ENCODE results near the gene SCUBE3. TPM values are rescaled to one million over a fixed set of nuclear protein-coding genes. Genes with fewer than 3 reads are reported as not detected.

Gene SCUBE3
- total RNA-seq, 2 experiments from 2014 or later, result not detected

- POLR2A ChIA-PET, result no interaction called here
Observed at GRCh38 chr6:35178932-35179832, 34.6 kb upstream of the SCUBE3 start.

GRCh38 chr6:35179901-35180535 lies 33.7 kb upstream of the SCUBE3 start:
- peaks cover 34% of the 10 kb centered on the region for H3K27me3 Mint-ChIP-seq
- no peaks in the 10 kb centered on the region for H3K4me1 ChIP-seq (ENCODE audit: insufficient read depth, low read length)
- no peak overlapping the region for H3K27ac Mint-ChIP-seq
- no peaks in the 10 kb centered on the region for H3K36me3 ChIP-seq (ENCODE audit: insufficient read depth, low read length)
- H3K36me3 Mint-ChIP-seq (ENCODE audit: low read depth), result no peaks in the 10 kb centered on the region
- ChIA-PET POLR2A (no interaction called here), CTCF (no interaction called here)
- H3K9me3 Mint-ChIP-seq, result no peaks in the 10 kb centered on the region
- no peak overlapping the region for H3K4me3 Mint-ChIP-seq
- intact Hi-C loops (cut with DNase I, micrococcal nuclease), result no loop called here
- DNase-seq (no peak), ATAC-seq (ENCODE audit: poor library complexity) (no peak)
- H3K4me1 Mint-ChIP-seq (ENCODE audit: low read depth), result no peaks in the 10 kb centered on the region
- peaks cover 5 to 6% of the 10 kb centered on the region in 2 experiments for H3K27me3 ChIP-seq (ENCODE audit: control insufficient read depth in 1 of 2, insufficient read depth in 2 of 2, low read length in 2 of 2)
- H3K27ac ChIP-seq (ENCODE audit: low read depth in 1 of 2, low read length in 2 of 2), result no peak overlapping the region
- H3K9me3 ChIP-seq (ENCODE audit: control insufficient read depth in 1 of 2, insufficient read depth in 1 of 2, low read length in 2 of 2), result no peaks in the 10 kb centered on the region
- no peak overlapping the region for H3K4me3 ChIP-seq (ENCODE audit: low read length)
- no peak for TF ChIP-seq CTCF (IDR thresholded peaks at IDR 0.05)

More at GRCh38 chr6:35178932-35179832, 34.6 kb upstream of the SCUBE3 start:
- Histone ChIP-seq H3K36me3 (ENCODE audit: insufficient read depth, low read length) (no peaks in the 10 kb centered on the region), H3K9me3 (ENCODE audit: control insufficient read depth in 1 of 2, insufficient read depth in 1 of 2, low read length in 2 of 2) (no peaks in the 10 kb centered on the region), H3K27me3 (ENCODE audit: control insufficient read depth in 1 of 2, insufficient read depth in 2 of 2, low read length in 2 of 2) (peaks cover 5 to 6% of the 10 kb centered on the region in 2 experiments), H3K4me1 (ENCODE audit: insufficient read depth, low read length) (no peaks in the 10 kb centered on the region), H3K27ac (ENCODE audit: low read depth in 1 of 2, low read length in 2 of 2) (no peak overlapping the region), H3K4me3 (ENCODE audit: low read length) (no peak overlapping the region)
- no peaks in the 10 kb centered on the region for H3K4me1 Mint-ChIP-seq (ENCODE audit: low read depth)
- no peak for TF ChIP-seq CTCF (IDR thresholded peaks at IDR 0.05)
- intact Hi-C loops (cut with DNase I, micrococcal nuclease), result no loop called here
- ATAC-seq (ENCODE audit: poor library complexity) (no peak), DNase-seq (no peak)
- H3K4me3 Mint-ChIP-seq, result no peak overlapping the region
- CTCF ChIA-PET, result no interaction called here
- no peaks in the 10 kb centered on the region for H3K36me3 Mint-ChIP-seq (ENCODE audit: low read depth)
- H3K27me3 Mint-ChIP-seq, result peaks cover 27% of the 10 kb centered on the region
- no peak overlapping the region for H3K27ac Mint-ChIP-seq
- H3K9me3 Mint-ChIP-seq, result no peaks in the 10 kb centered on the region

- Histone ChIP-seq H3K36me3 (ENCODE audit: insufficient read depth, low read length) (no peaks in the 10 kb centered on the region), H3K27ac (ENCODE audit: low read depth in 1 of 2, low read length in 2 of 2) (no peak overlapping the region), H3K4me1 (ENCODE audit: insufficient read depth, low read length) (no peaks in the 10 kb centered on the region), H3K4me3 (ENCODE audit: low read length) (no peak overlapping the region), H3K9me3 (ENCODE audit: control insufficient read depth in 1 of 2, insufficient read depth in 1 of 2, low read length in 2 of 2) (no peaks in the 10 kb centered on the region), H3K27me3 (ENCODE audit: control insufficient read depth in 1 of 2, insufficient read depth in 2 of 2, low read length in 2 of 2) (peaks cover 5 to 12% of the 10 kb centered on the region in 2 experiments)
- no peaks in the 10 kb centered on the region for H3K36me3 Mint-ChIP-seq (ENCODE audit: low read depth)
- H3K27ac Mint-ChIP-seq, result no peak overlapping the region
- no peaks in the 10 kb centered on the region for H3K4me1 Mint-ChIP-seq (ENCODE audit: low read depth)
- CTCF ChIA-PET, result no interaction called here
- H3K9me3 Mint-ChIP-seq, result no peaks in the 10 kb centered on the region
- POLR2A ChIA-PET, result no interaction called here
- no peak for TF ChIP-seq CTCF (IDR thresholded peaks at IDR 0.05)
- H3K27me3 Mint-ChIP-seq, result peaks cover 36% of the 10 kb centered on the region
- DNase-seq, result no peak
- intact Hi-C loops (cut with DNase I, micrococcal nuclease), result no loop called here
- ATAC-seq (ENCODE audit: poor library complexity), result no peak
- H3K4me3 Mint-ChIP-seq, result no peak overlapping the region
Observed at GRCh38 chr6:35181308-35181932, 32.3 kb upstream of the SCUBE3 start.

Measured in CD4-positive, alpha-beta T cell (primary cell).